Hepatocyte (in vitro differentiated cells): ENCODE measurements around the gene PTPRE. TPM values are rescaled to one million over a fixed set of nuclear protein-coding genes. Genes with fewer than 3 reads are reported as not detected.

Experiments
- DNase-seq: peaks from one replicate; pipeline ENCODE4 v3.0.0-alpha.2; 2016; ENCODE audit warnings: low spot score
- H2AFZ ChIP-seq: fragments of 200-600 bp; sonication (generic); 2 replicates; pipeline ENCODE4 v1.6.0; 2016; ENCODE audit warnings: antibody characterized with exemption, mild to moderate bottlenecking
- H3K27ac ChIP-seq: fragments of 200-600 bp; sonication (generic); 2 replicates; pipeline ENCODE4 v1.5.1; 2016; ENCODE audit warnings: mild to moderate bottlenecking
- H3K27me3 ChIP-seq: fragments of 200-600 bp; sonication (generic); 2 replicates; pipeline ENCODE4 v1.6.1; 2016
- H3K36me3 ChIP-seq: fragments of 200-600 bp; sonication (generic); replicated peaks from 2 replicates; pipeline ENCODE4 v1.5.1; 2016; ENCODE audit warnings: low read depth; ENCODE audit not compliant: insufficient read depth
- H3K4me1 ChIP-seq: fragments of 200-600 bp; sonication (generic); 2 replicates; pipeline ENCODE4 v1.5.1; 2016; ENCODE audit warnings: mild to moderate bottlenecking, moderate library complexity; ENCODE audit not compliant: insufficient read depth
- H3K4me2 ChIP-seq: fragments of 200-600 bp; sonication (generic); 2 replicates; pipeline ENCODE4 v1.6.0; 2016
- H3K4me3 ChIP-seq: fragments of 200-600 bp; sonication (generic); 2 replicates; pipeline ENCODE4 v1.5.1; 2016; ENCODE audit warnings: mild to moderate bottlenecking
- H3K79me2 ChIP-seq: fragments of 200-600 bp; sonication (generic); 2 replicates; pipeline ENCODE4 v1.6.0; 2017; ENCODE audit warnings: mild to moderate bottlenecking
- H3K9me2 ChIP-seq: fragments of 200-600 bp; sonication (generic); replicated peaks from 2 replicates; pipeline ENCODE4 v1.6.0; 2017; ENCODE audit warnings: mild to moderate bottlenecking; ENCODE audit not compliant: insufficient read depth
- H3K9me3 ChIP-seq: fragments of 200-600 bp; sonication (generic); 2 replicates; pipeline ENCODE4 v1.5.1; 2016; ENCODE audit warnings: low read depth, mild to moderate bottlenecking
- H4K20me1 ChIP-seq: fragments of 200-600 bp; sonication (generic); 2 replicates; pipeline ENCODE4 v1.6.0; 2016; ENCODE audit warnings: mild to moderate bottlenecking; ENCODE audit not compliant: insufficient read depth, poor library complexity, severe bottlenecking
- EZH2 ChIP-seq: fragments of 200-600 bp; sonication (generic); IDR thresholded peaks from 2 replicates; pipeline ENCODE4 v1.6.1; 2016; ENCODE audit warnings: antibody characterized with exemption, mild to moderate bottlenecking, borderline replicate concordance
- EZH2phosphoT487 ChIP-seq: fragments of 200-600 bp; sonication (generic); IDR thresholded peaks from one replicate; pipeline ENCODE4 v1.6.1; 2018; ENCODE audit warnings: antibody characterized with exemption, mild to moderate bottlenecking, low read depth, moderate library complexity; ENCODE audit not compliant: unreplicated experiment, severe bottlenecking
- WGBS: methylation state at CpG from one replicate; pipeline ENCODE4 v1.1.6; 2016; ENCODE audit warnings: low lambda C conversion rate; ENCODE audit errors: missing lambda C conversion rate; 5-methylcytosine and 5-hydroxymethylcytosine counted together
- polyA plus RNA-seq: library from polyadenylated mRNA; unstranded; fragments of >200 nt; fragmentation: Nextera tagmentation; extraction: Ambion mirVana; gene quantifications from 2 replicates; pipeline ENCODE4 v1.2.1, GENCODE V29; 2016
- total RNA-seq: library from RNA; depleted of rRNA; stranded (reverse); fragments of >200 nt; gene quantifications from 2 replicates; pipeline ENCODE4 v1.2.3, GENCODE V29; 2014
- TF ChIP-seq, protein P1 (sequence below): fragments of 200-600 bp; sonication (generic); IDR thresholded peaks from 2 replicates; pipeline ENCODE4 v1.5.1; 2016; ENCODE audit warnings: antibody characterized with exemption, mild to moderate bottlenecking; ENCODE audit not compliant: poor library complexity

The PTPRE gene
- total and polyA plus RNA-seq, 2 experiments from 2014 or later, result 3.2 to 10.1 TPM

DNA sequence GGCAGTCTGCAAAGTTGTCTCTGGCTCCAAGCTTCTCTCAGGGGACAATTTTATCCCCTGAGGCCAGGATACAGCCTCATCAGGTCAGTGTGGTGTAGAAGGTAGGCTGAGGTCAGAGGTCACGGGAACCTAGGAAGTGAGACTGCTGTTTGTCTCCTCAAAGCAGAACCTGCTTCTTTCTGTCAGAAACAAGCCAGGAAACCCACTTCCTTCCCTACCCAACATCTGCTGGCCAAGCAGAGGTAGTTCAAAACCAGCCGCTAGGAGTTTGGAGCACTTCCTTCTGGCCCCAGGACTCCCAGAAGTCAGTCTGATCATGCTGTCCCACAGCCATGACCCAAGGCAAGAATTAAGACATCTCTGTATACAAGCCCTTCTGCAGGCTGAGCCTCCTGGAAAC lies 26.3 kb upstream of the PTPRE start:
- H3K79me2 ChIP-seq, result peaks cover 8% of the 10 kb centered on the region
- no peaks in the 10 kb centered on the region for H3K9me3 ChIP-seq
- H3K9me2 ChIP-seq, result no peaks in the 10 kb centered on the region
- TF ChIP-seq EZH2phosphoT487 (no peak), EZH2 (no peak)
- TF ChIP-seq, protein P1, sequence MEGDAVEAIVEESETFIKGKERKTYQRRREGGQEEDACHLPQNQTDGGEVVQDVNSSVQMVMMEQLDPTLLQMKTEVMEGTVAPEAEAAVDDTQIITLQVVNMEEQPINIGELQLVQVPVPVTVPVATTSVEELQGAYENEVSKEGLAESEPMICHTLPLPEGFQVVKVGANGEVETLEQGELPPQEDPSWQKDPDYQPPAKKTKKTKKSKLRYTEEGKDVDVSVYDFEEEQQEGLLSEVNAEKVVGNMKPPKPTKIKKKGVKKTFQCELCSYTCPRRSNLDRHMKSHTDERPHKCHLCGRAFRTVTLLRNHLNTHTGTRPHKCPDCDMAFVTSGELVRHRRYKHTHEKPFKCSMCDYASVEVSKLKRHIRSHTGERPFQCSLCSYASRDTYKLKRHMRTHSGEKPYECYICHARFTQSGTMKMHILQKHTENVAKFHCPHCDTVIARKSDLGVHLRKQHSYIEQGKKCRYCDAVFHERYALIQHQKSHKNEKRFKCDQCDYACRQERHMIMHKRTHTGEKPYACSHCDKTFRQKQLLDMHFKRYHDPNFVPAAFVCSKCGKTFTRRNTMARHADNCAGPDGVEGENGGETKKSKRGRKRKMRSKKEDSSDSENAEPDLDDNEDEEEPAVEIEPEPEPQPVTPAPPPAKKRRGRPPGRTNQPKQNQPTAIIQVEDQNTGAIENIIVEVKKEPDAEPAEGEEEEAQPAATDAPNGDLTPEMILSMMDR, result no peak
- H4K20me1 ChIP-seq, result no peaks in the 10 kb centered on the region
- no peaks in the 10 kb centered on the region for H3K27me3 ChIP-seq
- peak overlapping the region; percentile 94 for H3K27ac ChIP-seq
- 83% methylated on average over 2 of the region's 2 CpGs for WGBS
- H3K36me3 ChIP-seq, result no peaks in the 10 kb centered on the region
- H3K4me3 ChIP-seq, result no peak overlapping the region
- no peak overlapping the region for H2AFZ ChIP-seq
- peaks cover 18% of the 10 kb centered on the region for H3K4me1 ChIP-seq
- H3K4me2 ChIP-seq, result no peak overlapping the region
- no peak for DNase-seq

DNA sequence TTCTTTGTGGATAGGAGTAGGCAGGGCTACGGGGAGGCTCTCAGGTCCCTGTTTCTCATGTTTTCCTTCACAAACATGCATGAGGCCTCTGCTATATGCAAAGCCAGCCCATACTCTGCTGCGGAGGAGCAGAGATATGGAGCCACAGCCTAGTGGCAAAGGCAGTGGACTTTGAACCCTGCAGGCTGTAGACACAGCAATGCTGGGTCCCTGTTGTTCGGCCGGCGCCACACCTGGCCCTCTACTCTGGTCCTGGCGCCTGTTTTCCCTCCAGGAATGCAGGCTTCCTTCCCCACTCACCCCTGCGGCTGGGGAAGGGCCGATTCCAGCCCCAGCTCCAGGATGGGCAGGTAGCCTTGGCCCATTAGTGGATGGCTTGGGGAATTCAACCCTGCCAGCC lies 25.6 kb upstream of the PTPRE start:
- Histone ChIP-seq H3K9me2 (no peaks in the 10 kb centered on the region), H3K36me3 (no peaks in the 10 kb centered on the region), H3K79me2 (peaks cover 15% of the 10 kb centered on the region), H3K9me3 (no peaks in the 10 kb centered on the region), H3K4me3 (no peak overlapping the region), H4K20me1 (no peaks in the 10 kb centered on the region), H3K4me1 (peaks cover 18% of the 10 kb centered on the region), H3K27ac (peak overlapping the region; percentile 94), H3K27me3 (no peaks in the 10 kb centered on the region), H3K4me2 (peak overlapping the region; percentile 51), H2AFZ (no peak overlapping the region)
- peak; percentile 79 for DNase-seq
- 84% methylated on average over 8 of the region's 8 CpGs for WGBS
- TF ChIP-seq EZH2phosphoT487 (no peak), EZH2 (no peak)

DNA sequence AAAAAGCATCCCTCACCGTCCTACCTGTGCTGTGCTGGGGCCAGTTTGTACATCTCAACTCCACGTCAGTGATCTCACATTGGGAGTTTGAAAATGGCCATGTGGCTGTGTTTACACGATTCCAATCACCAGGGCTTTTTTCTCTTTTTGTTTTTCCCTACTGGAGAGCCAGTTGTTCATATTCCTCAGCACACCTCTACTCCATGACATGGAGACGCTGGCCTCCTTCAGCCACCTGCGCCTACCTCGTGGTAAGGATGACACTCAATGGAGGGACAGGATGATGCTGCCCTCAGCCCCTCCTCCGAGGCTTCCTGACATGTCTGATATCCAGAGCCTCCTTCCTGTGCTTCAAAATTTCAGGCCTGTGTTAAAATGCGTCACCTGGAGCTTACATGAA lies 24.5 kb upstream of the PTPRE start:
- Histone ChIP-seq H3K9me2 (no peaks in the 10 kb centered on the region), H3K4me3 (no peak overlapping the region), H3K27ac (peak overlapping the region; percentile 94), H3K4me1 (peaks cover 18% of the 10 kb centered on the region), H3K4me2 (no peak overlapping the region), H3K79me2 (peaks cover 17% of the 10 kb centered on the region), H2AFZ (no peak overlapping the region), H3K9me3 (no peaks in the 10 kb centered on the region), H3K27me3 (no peaks in the 10 kb centered on the region), H3K36me3 (no peaks in the 10 kb centered on the region), H4K20me1 (no peaks in the 10 kb centered on the region)
- DNase-seq, result no peak
- TF ChIP-seq EZH2phosphoT487, result no peak
- TF ChIP-seq, protein P1, result no peak
- no peak for TF ChIP-seq EZH2
- 88% methylated on average over 8 of the region's 8 CpGs for WGBS

DNA sequence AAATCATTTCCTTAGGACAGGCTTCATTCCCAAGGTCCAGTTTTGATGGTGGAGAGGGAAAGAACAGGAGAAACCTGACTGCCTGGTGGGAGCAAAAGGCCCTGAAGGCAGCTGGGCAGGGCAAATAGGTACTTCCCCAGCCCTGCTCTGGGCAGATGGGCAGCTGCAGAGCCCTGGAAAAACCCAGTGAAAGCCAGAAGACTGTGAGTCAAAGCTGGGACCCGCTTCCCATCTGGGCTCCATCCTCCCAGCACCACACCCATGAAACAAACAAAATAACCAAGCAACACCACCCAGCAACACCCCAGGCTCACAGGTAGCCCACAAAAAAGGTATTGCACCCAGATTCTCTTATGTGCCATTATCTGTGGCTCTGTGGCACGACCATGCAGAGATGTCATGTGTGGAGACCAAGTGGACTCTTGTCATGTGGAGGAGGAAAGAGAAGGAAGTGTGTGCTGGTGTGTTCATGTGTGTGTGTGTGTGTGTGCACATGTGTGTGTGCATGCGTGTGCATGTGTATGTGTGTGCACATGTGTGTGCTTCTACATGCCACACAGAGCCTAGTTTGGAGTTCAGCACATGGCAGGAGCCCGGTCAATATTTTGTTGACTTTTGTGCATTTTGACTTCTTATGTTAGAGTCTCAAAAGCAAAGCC lies 24.0 kb upstream of the PTPRE start:
- H3K27me3 ChIP-seq, result no peaks in the 10 kb centered on the region
- TF ChIP-seq, protein P1, result no peak
- no peak for TF ChIP-seq EZH2
- no peak for TF ChIP-seq EZH2phosphoT487
- H3K9me3 ChIP-seq, result no peaks in the 10 kb centered on the region
- no peaks in the 10 kb centered on the region for H3K9me2 ChIP-seq
- no peak overlapping the region for H3K4me2 ChIP-seq
- H4K20me1 ChIP-seq, result no peaks in the 10 kb centered on the region
- no peak overlapping the region for H2AFZ ChIP-seq
- H3K36me3 ChIP-seq, result no peaks in the 10 kb centered on the region
- DNase-seq, result no peak
- peaks cover 22% of the 10 kb centered on the region for H3K79me2 ChIP-seq
- peaks cover 18% of the 10 kb centered on the region for H3K4me1 ChIP-seq
- WGBS, result 89% methylated on average over 4 of the region's 4 CpGs
- H3K4me3 ChIP-seq, result no peak overlapping the region
- no peak overlapping the region for H3K27ac ChIP-seq
